HFFc6 (cell line): ENCODE results near the gene SYNE4. TPM values are rescaled to one million over a fixed set of nuclear protein-coding genes. Genes with fewer than 3 reads are reported as not detected.

Experiments used
- DNase-seq: peaks from one replicate; pipeline ENCODE4 v3.0.0-alpha.2; 2018
- H3K27ac Mint-ChIP-seq: 2 replicates; pipeline ENCODE4 v1.8.0; 2020; ENCODE audit warnings: mild to moderate bottlenecking, mixed read lengths
- H3K27me3 Mint-ChIP-seq: 2 replicates; pipeline ENCODE4 v1.8.0; 2021; ENCODE audit warnings: mild to moderate bottlenecking, moderate library complexity, mixed read lengths; ENCODE audit not compliant: insufficient read depth
- H3K36me3 Mint-ChIP-seq: 2 replicates; pipeline ENCODE4 v1.8.0; 2021; ENCODE audit warnings: low read depth, mixed read lengths
- H3K4me1 Mint-ChIP-seq: 2 replicates; pipeline ENCODE4 v1.8.0; 2020; ENCODE audit warnings: low read depth, mixed read lengths
- H3K4me3 Mint-ChIP-seq: 2 replicates; pipeline ENCODE4 v1.8.0; 2020; ENCODE audit warnings: mild to moderate bottlenecking, moderate library complexity, mixed read lengths
- H3K9me3 Mint-ChIP-seq: 2 replicates; pipeline ENCODE4 v1.8.0; 2020; ENCODE audit warnings: mild to moderate bottlenecking, mixed read lengths
- total RNA-seq, 6 experiments: library from RNA; stranded (reverse); fragmentation: NEBNext Ultra II Directional; extraction: Animal tissue kit (Norgen Biotek cat#: 25700); gene quantifications; 2 replicates in 1 of 6; 3 replicates in 5 of 6; pipeline ENCODE4 v1.2.3, GENCODE V29; 2021
- TF ChIP-seq, protein P1 (sequence below): fragments of 200-600 bp; sonication (generic); IDR thresholded peaks from 2 replicates; pipeline ENCODE4 v1.5.0; 2021; ENCODE audit warnings: antibody characterized with exemption, mild to moderate bottlenecking

The SYNE4 gene
- total RNA-seq, 6 experiments from 2014 or later: 0.07 to 0.40 (median 0.29) TPM

DNA sequence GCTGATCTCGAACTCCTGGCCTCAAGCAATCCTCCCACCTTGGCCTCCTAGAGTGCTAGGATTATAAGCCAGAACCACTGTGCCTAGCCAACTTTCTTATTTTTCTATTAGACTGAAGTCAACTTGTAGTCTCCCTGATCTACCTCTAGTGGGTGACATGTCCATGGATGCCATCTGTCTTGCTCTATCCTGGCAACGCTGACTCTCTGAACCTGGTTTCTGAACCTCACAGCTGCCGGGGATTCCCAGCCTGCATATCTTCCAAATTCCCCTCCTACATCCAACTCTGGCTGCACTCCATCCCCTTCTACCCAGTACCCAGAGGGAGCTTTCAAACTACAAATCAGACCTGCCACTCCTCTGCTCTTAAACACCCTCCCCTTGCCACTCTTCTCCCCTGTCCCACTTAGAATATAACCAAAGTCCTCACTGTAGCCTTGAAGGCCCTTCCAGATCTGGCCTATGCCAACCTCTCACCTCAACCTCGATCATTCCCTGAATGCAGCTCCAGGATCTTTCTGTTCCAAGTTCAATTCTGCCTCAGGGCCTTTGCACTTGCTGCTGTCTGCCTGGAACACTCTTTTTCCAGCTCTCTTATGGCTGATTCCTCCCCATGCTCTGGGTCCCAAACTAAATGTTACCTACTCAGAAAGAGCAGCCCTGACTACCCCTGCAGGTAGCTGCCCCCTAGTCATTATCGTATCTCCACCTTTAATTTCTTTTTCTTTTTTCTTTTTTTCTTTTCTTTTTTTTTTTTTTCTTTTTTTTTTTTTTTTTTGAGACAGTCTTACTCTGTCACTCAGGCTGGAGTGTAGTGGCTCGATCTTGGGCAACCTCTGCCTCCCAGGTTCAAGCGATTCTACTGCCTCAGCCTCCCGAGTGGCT is 21.9 kb upstream of the SYNE4 start:
- no peak overlapping the region for H3K4me3 Mint-ChIP-seq
- 0 out of 2 replicates have a peak, but pooled peaks cover under 1% of the 10 kb centered on the region for H3K27me3 Mint-ChIP-seq
- TF ChIP-seq, protein P1, sequence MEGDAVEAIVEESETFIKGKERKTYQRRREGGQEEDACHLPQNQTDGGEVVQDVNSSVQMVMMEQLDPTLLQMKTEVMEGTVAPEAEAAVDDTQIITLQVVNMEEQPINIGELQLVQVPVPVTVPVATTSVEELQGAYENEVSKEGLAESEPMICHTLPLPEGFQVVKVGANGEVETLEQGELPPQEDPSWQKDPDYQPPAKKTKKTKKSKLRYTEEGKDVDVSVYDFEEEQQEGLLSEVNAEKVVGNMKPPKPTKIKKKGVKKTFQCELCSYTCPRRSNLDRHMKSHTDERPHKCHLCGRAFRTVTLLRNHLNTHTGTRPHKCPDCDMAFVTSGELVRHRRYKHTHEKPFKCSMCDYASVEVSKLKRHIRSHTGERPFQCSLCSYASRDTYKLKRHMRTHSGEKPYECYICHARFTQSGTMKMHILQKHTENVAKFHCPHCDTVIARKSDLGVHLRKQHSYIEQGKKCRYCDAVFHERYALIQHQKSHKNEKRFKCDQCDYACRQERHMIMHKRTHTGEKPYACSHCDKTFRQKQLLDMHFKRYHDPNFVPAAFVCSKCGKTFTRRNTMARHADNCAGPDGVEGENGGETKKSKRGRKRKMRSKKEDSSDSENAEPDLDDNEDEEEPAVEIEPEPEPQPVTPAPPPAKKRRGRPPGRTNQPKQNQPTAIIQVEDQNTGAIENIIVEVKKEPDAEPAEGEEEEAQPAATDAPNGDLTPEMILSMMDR: peak; percentile 50
- peaks cover 30% of the 10 kb centered on the region for H3K36me3 Mint-ChIP-seq
- DNase-seq: peak; percentile 16
- no peaks in the 10 kb centered on the region for H3K9me3 Mint-ChIP-seq
- H3K27ac Mint-ChIP-seq: no peak overlapping the region; the same call in 1 of the 2 replicates
- peaks cover 30% of the 10 kb centered on the region for H3K4me1 Mint-ChIP-seq

DNA sequence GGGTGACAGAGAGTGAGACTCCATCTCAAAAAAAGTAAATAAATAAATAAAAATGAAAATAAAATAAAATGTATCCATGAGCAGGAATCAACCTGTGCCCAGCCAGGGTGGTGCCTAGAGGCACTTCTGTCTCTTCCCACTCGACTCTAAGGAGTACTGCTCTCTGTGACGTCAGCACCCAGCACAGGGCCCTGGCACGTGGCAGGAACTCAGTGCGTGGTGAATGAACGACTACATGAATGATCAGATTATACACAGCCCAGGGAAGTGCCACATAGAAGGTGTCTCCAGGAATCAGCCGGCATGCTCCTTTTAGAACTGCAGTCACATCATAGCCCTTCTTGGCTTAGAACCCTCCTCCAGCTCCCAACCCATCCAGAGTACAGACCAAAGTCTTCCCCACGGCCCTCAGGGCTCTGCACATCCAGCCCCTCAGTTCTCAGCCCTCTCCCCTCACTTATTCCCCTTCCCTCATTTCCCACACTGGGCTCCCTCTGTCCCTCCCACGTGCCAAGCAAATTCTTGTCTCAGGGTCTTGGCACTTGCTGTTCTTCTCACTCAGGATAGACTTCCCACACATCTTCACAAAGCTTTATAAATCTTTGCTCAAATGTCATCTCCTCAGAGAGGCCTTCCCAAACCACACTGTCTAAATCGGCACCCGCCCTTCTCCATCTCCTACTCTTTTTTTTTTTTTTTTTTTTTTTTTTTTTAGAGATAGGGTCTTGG is 19.9 kb upstream of the SYNE4 start:
- H3K27ac Mint-ChIP-seq: no peak overlapping the region; the same call in 1 of the 2 replicates

DNA sequence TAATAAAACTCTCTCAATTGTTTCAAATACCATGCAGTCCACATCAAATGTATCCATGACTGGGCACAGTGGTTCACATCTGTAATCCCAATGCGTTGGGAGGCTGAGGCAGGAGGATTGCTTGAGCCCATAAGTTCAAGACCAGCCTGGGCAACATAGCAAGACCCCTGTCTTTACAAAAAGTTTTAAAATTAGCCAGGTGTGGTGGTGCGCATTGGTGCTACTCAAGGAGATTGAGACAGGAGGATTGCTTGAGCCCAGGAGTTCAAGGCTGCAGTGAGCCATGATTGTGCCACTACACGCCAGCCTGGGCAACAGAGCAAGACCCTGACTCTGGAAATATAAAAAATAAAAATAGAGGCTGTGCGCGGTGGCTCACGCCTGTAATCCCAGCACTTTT is 19.1 kb upstream of the SYNE4 start:
- H3K27me3 Mint-ChIP-seq: 0 out of 2 replicates have a peak, but pooled peaks cover 1% of the 10 kb centered on the region
- H3K27ac Mint-ChIP-seq: no peak overlapping the region
- H3K4me1 Mint-ChIP-seq: peaks cover 19% of the 10 kb centered on the region
- TF ChIP-seq, protein P1: no peak
- H3K4me3 Mint-ChIP-seq: no peak overlapping the region
- no peak for DNase-seq
- peaks cover 40% of the 10 kb centered on the region for H3K36me3 Mint-ChIP-seq
- no peaks in the 10 kb centered on the region for H3K9me3 Mint-ChIP-seq

More for the DNA sequence above, 19.9 kb upstream of the SYNE4 start:
- TF ChIP-seq, protein P1: no peak
- Mint-ChIP-seq H3K9me3 (no peaks in the 10 kb centered on the region), H3K36me3 (peaks cover 36% of the 10 kb centered on the region), H3K4me1 (peaks cover 25% of the 10 kb centered on the region), H3K4me3 (no peak overlapping the region), H3K27me3 (0 out of 2 replicates have a peak, but pooled peaks cover 1% of the 10 kb centered on the region)
- no peak for DNase-seq

DNA sequence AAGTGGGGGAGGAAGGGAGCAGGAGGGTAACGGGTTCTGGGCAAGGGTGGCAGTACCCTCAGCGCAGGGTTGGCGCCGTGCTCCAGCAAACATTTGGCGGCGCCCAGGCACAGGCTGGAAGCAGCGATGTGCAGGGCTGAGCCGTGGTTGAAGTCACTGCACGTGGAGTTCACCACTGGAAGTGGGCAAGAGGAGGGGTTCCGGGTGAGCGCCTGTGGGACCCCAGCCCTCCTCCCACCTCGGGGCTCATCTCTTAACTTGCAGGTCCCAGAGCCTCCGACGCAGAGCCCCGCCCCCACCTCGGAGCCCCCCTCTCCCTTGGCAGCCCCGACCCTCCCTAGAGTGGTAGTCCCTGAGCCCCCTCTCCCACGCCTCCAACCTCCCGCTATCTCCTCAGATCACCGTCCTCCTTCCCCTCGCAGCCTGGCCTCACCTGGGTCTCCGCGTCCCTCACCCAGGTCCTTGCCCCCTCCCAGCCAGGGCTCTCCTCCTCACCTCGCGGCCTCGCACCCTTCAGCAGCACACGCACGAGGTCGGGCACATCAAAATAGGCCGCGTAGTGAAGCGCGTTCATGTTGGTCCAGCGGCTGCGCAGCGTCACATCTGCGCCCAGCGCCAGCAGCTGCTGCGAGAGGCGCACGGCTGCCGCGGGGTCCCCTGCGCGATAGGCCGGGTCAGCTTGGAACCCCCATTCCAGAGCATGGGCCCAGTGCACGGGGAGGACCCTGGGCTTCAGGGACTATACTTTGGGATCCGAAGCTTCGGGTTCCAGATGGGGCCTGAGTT is 17.7 kb upstream of the SYNE4 start:
- no peak overlapping the region for H3K27ac Mint-ChIP-seq
- H3K4me3 Mint-ChIP-seq: no peak overlapping the region
- peaks cover 37% of the 10 kb centered on the region for H3K36me3 Mint-ChIP-seq
- DNase-seq: no peak
- no peaks in the 10 kb centered on the region for H3K9me3 Mint-ChIP-seq
- peaks cover 9% of the 10 kb centered on the region for H3K4me1 Mint-ChIP-seq
- 0 out of 2 replicates have a peak, but pooled peaks cover 1% of the 10 kb centered on the region for H3K27me3 Mint-ChIP-seq
- TF ChIP-seq, protein P1: no peak

DNA sequence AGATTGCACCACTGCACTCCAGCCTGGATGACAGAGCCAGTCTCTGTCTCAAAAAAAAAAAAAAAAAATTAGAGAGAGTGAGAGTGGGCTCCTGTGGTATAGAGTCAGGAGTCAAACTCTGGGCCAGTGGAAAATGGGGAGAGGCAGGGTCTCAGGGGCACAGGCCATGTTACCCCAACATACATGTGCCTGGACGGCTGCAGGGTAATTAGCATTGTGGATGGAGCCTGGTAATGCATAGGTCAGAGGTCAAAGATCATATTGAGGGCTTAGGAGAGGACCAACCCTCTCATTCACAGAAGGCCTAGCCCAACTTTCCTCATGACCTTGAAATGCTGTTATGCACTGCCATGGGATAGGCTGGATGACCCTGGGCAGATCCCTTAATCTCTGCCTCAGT is 16.9 kb upstream of the SYNE4 start:
- TF ChIP-seq, protein P1: no peak
- H3K27me3 Mint-ChIP-seq: 0 out of 2 replicates have a peak, but pooled peaks cover 1% of the 10 kb centered on the region
- no peak for DNase-seq
- H3K4me1 Mint-ChIP-seq: peaks cover 5% of the 10 kb centered on the region; the same call in 1 of the 2 replicates
- peaks cover 35% of the 10 kb centered on the region for H3K36me3 Mint-ChIP-seq
- H3K27ac Mint-ChIP-seq: no peak overlapping the region
- no peak overlapping the region for H3K4me3 Mint-ChIP-seq
- no peaks in the 10 kb centered on the region for H3K9me3 Mint-ChIP-seq
